Psoas muscle (tissue), 8 donors: ENCODE data around the gene COL4A2. TPM values are rescaled to one million over a fixed set of nuclear protein-coding genes. Genes with fewer than 3 reads are reported as not detected.

Experiments
- ATAC-seq, 4 donors: fragments of 200-7000 bp; cut with Tn5 transposase; one replicate each; pipeline ENCODE4 v1.9.1; 2020; ENCODE audit warnings: moderate library complexity in 3 of 4, mild to moderate bottlenecking in 2 of 4
- DNase-seq, 2 donors: peaks; one replicate each; pipeline ENCODE4 v3.0.0-alpha.2; 2020
- H3K27ac ChIP-seq: fragments of 200-600 bp; one replicate; pipeline ENCODE4 v1.8.0; 2022
- H3K27me3 ChIP-seq, 3 donors: fragments of 200-600 bp in 1 of 3; one replicate each; pipeline versions ENCODE4 v1.6.1 to v1.8.0; 2013 to 2022; ENCODE audit warnings: low read length in 2 of 3, mild to moderate bottlenecking in 2 of 3, moderate library complexity in 1 of 3; ENCODE audit not compliant: insufficient read depth in 3 of 3
- H3K36me3 ChIP-seq, 2 donors: fragments of 200-600 bp in 1 of 2; one replicate each; pipeline versions ENCODE4 v1.6.1 to v1.8.0; 2013 to 2022; ENCODE audit warnings: low read depth in 1 of 2, mild to moderate bottlenecking in 1 of 2, moderate library complexity in 1 of 2; ENCODE audit not compliant: insufficient read depth in 1 of 2
- H3K4me1 ChIP-seq: fragments of 200-600 bp; one replicate; pipeline ENCODE4 v1.8.0; 2022
- H3K4me3 ChIP-seq: fragments of 200-600 bp; one replicate; pipeline ENCODE4 v1.8.0; 2022; ENCODE audit warnings: mild to moderate bottlenecking
- H3K9me3 ChIP-seq: fragments of 200-600 bp; one replicate; pipeline ENCODE4 v1.8.0; 2022
- CTCF ChIP-seq: fragments of 200-600 bp; IDR thresholded peaks from one replicate; pipeline ENCODE4 v1.8.0; 2022; ENCODE audit warnings: antibody characterized with exemption
- WGBS, 3 donors: extraction: QIAGEN DNeasy Blood & Tissue Kit; methylation state at CpG; one replicate each; pipeline versions ENCODE4 v1.1.6 to v1.1.7; 2013; 5-methylcytosine and 5-hydroxymethylcytosine counted together
- intact Hi-C, 2 donors: fragments of 100-400 bp; cut with DNase I; formaldehyde crosslinking; loops; one replicate each; pipeline versions ENCODE4 v1.11.0 to v1.14.2; 2022
- polyA plus RNA-seq, 3 donors: library from polyadenylated mRNA; stranded (reverse); fragments of 200-250 nt; gene quantifications; one replicate each; pipeline ENCODE4 v1.2.3, GENCODE V29; 2013
- total RNA-seq, 4 donors: library from RNA; stranded (reverse); fragmentation: NEBNext Ultra II Directional in 2 of 4; extraction: Animal tissue kit (Norgen Biotek cat#: 25700) in 2 of 4; gene quantifications; one replicate each; pipeline versions ENCODE4 v1.2.1 to v1.2.4, GENCODE V29; 2021 to 2023
- donor health status: healthy with polysubstance abuse.
- donor health status: DM: no; HTN: no; CAD: no; lungs with moderate emphysema.
- donor health status: Bipolar disorder and iron deficiency.
- donor health status: healthy.
- donor health status: DM: yes; HTN: yes; CAD: no.
- donor health status: DM: no; HTN: no; CAD: no.
- donor health status: DM: no; HTN: no; CAD: no.
- donor health status: DM: yes; HTN: yes; CAD: no.

COL4A2 gene
- total and polyA plus RNA-seq, 7 donors = 25.8 to 84.5 (median 57.8) TPM

GRCh38 chr13:110333837-110334236 is 26.8 kb downstream of the COL4A2 start:
- no peak for ATAC-seq
- TF ChIP-seq CTCF = no peak
- intact Hi-C loops = no loop called here
- H3K9me3 ChIP-seq = no peaks in the 10 kb centered on the region
- no peaks in the 10 kb centered on the region for H3K36me3 ChIP-seq
- WGBS, 3 donors = 89 to 91% (median 91%) methylated on average over 12 of the region's 12 CpGs
- peaks cover 0 to 21% (median 0%) of the 10 kb centered on the region in 3 donors for H3K27me3 ChIP-seq
- no peak overlapping the region for H3K4me3 ChIP-seq
- no peak overlapping the region for H3K27ac ChIP-seq
- DNase-seq = no peak
- H3K4me1 ChIP-seq = peaks cover 17% of the 10 kb centered on the region

GRCh38 chr13:110334256-110334655 is 27.2 kb downstream of the COL4A2 start:
- Histone ChIP-seq H3K36me3 (no peaks in the 10 kb centered on the region), H3K27me3 (peaks cover 0 to 17% (median 0%) of the 10 kb centered on the region in 3 donors), H3K4me1 (peaks cover 18% of the 10 kb centered on the region), H3K4me3 (no peak overlapping the region), H3K9me3 (no peaks in the 10 kb centered on the region), H3K27ac (no peak overlapping the region)
- TF ChIP-seq CTCF = no peak
- 68 to 79% (median 72%) methylated on average over 8 of the region's 8 CpGs for WGBS, 3 donors
- DNase-seq = no peak
- no peak for ATAC-seq
- intact Hi-C loops = no loop called here

- Histone ChIP-seq H3K27me3 (peaks cover 0 to 17% (median 0%) of the 10 kb centered on the region in 3 donors), H3K4me1 (peaks cover 18% of the 10 kb centered on the region), H3K27ac (no peak overlapping the region), H3K9me3 (no peaks in the 10 kb centered on the region), H3K36me3 (no peaks in the 10 kb centered on the region), H3K4me3 (no peak overlapping the region)
- intact Hi-C loops = no loop called here
- 88 to 94% (median 91%) methylated on average over 10 to 11 of the region's 11 CpGs for WGBS, 3 donors
- no peak for TF ChIP-seq CTCF
- DNase-seq = no peak
- ATAC-seq = no peak
These were observed 27.9 kb downstream of the COL4A2 start for GRCh38 chr13:110334841-110335490.

GRCh38 chr13:110336108-110336507 is 29.0 kb downstream of the COL4A2 start:
- Histone ChIP-seq H3K27ac (no peak overlapping the region), H3K4me1 (peaks cover 17% of the 10 kb centered on the region), H3K4me3 (no peak overlapping the region), H3K9me3 (no peaks in the 10 kb centered on the region), H3K27me3 (peaks cover 0 to 9% (median 0%) of the 10 kb centered on the region in 3 donors), H3K36me3 (no peaks in the 10 kb centered on the region)
- intact Hi-C loops = no loop called here
- no peak for ATAC-seq
- WGBS, 3 donors = 90 to 94% (median 93%) methylated on average over 9 of the region's 9 CpGs
- DNase-seq = no peak
- no peak for TF ChIP-seq CTCF

- intact Hi-C loops = no loop called here
- peaks cover 19% of the 10 kb centered on the region for H3K4me1 ChIP-seq
- ATAC-seq (no peak), DNase-seq (no peak)
- no peak overlapping the region for H3K4me3 ChIP-seq
- H3K27ac ChIP-seq = no peak overlapping the region
- H3K27me3 ChIP-seq = peaks cover 0 to 4% (median 0%) of the 10 kb centered on the region in 3 donors
- 22 to 37% (median 30%) methylated on average over 5 of the region's 5 CpGs for WGBS, 3 donors
- no peak for TF ChIP-seq CTCF
- H3K9me3 ChIP-seq = no peaks in the 10 kb centered on the region
- H3K36me3 ChIP-seq = no peaks in the 10 kb centered on the region
These were observed 29.6 kb downstream of the COL4A2 start for GRCh38 chr13:110336681-110337080.
